WTC11 (cell line): Measurements from ENCODE around the gene PLPPR5. TPM values are rescaled to one million over a fixed set of nuclear protein-coding genes. Genes with fewer than 3 reads are reported as not detected.

Experiments
- ATAC-seq: fragments of 200-7000 bp; cut with Tn5 transposase; 2 replicates; pipeline ENCODE4 v1.10.0; 2021; ENCODE audit warnings: mild to moderate bottlenecking, moderate library complexity
- CTCF ChIA-PET: fragments of 300-600 bp; sonication (Branson Sonifier 250); formaldehyde crosslinking; loops from one replicate; lab custom pipeline; 2021; ENCODE audit warnings: antibody characterized with exemption; lab: Charles Lee
- POLR2A ChIA-PET: fragments of 350-600 bp; sonication (Branson Sonifier 250); formaldehyde crosslinking; loops from one replicate; lab custom pipeline; 2021; ENCODE audit warnings: antibody characterized with exemption; lab: Charles Lee
- DNase-seq: peaks from one replicate; pipeline ENCODE4 v3.0.0; 2021; ENCODE audit warnings: low spot score
- H3K27ac Mint-ChIP-seq: 2 replicates; pipeline ENCODE4 v1.8.0; 2021; ENCODE audit warnings: mixed read lengths
- H3K27me3 Mint-ChIP-seq: 2 replicates; pipeline ENCODE4 v1.8.0; 2021; ENCODE audit warnings: low read depth, mild to moderate bottlenecking, moderate library complexity, mixed read lengths
- H3K36me3 Mint-ChIP-seq: 2 replicates; pipeline ENCODE4 v1.8.0; 2021; ENCODE audit warnings: mixed read lengths
- H3K4me1 Mint-ChIP-seq: 2 replicates; pipeline ENCODE4 v1.8.0; 2022; ENCODE audit warnings: mixed read lengths
- H3K4me3 Mint-ChIP-seq: 2 replicates; pipeline ENCODE4 v1.8.0; 2021; ENCODE audit warnings: mild to moderate bottlenecking, moderate library complexity, mixed read lengths
- H3K9me3 Mint-ChIP-seq: 2 replicates; pipeline ENCODE4 v1.8.0; 2021; ENCODE audit warnings: mixed read lengths
- ATF3 ChIP-seq: sonication (generic); formaldehyde crosslinking; conservative IDR thresholded peaks from 2 replicates; pipeline ENCODE4 v1.8.1; 2022; ENCODE audit warnings: mild to moderate bottlenecking, missing genetic modification reagents
- ELF4 ChIP-seq: sonication (generic); formaldehyde crosslinking; IDR thresholded peaks from 2 replicates; pipeline ENCODE4 v1.8.1; 2022; ENCODE audit warnings: low read depth, mild to moderate bottlenecking, moderate library complexity, missing genetic modification reagents
- ESRRA ChIP-seq: sonication (generic); formaldehyde crosslinking; IDR thresholded peaks from 2 replicates; pipeline ENCODE4 v1.8.1; 2022; ENCODE audit warnings: mild to moderate bottlenecking, missing genetic modification reagents, borderline replicate concordance
- FOXP4 ChIP-seq: sonication (generic); formaldehyde crosslinking; IDR thresholded peaks from 2 replicates; pipeline ENCODE4 v1.8.0; 2022; ENCODE audit warnings: mild to moderate bottlenecking, missing genetic modification reagents
- HMGA2 ChIP-seq: fragments of 250-450 bp; sonication (Bioruptor Pico); IDR thresholded peaks from 2 replicates; pipeline ENCODE4 v1.4.0; 2021; ENCODE audit warnings: mild to moderate bottlenecking, moderate library complexity
- IRF2 ChIP-seq: sonication (generic); formaldehyde crosslinking; IDR thresholded peaks from 2 replicates; pipeline ENCODE4 v1.8.0; 2022; ENCODE audit warnings: low read depth, missing genetic modification reagents, borderline replicate concordance
- NFATC4 ChIP-seq: fragments of 250-450 bp; sonication (Bioruptor Pico); IDR thresholded peaks from 2 replicates; pipeline ENCODE4 v1.9.0; 2021; ENCODE audit warnings: mild to moderate bottlenecking
- NFE2L1 ChIP-seq: sonication (generic); formaldehyde crosslinking; IDR thresholded peaks from 2 replicates; pipeline ENCODE4 v1.8.1; 2023; ENCODE audit warnings: missing genetic modification reagents
- NFYB ChIP-seq: sonication (generic); formaldehyde crosslinking; conservative IDR thresholded peaks from 2 replicates; pipeline ENCODE4 v1.8.0; 2022; ENCODE audit warnings: low read depth, missing genetic modification reagents
- STAT6 ChIP-seq: sonication (generic); formaldehyde crosslinking; conservative IDR thresholded peaks from 2 replicates; pipeline ENCODE4 v1.8.1; 2023; ENCODE audit warnings: mild to moderate bottlenecking, low read depth, missing genetic modification reagents, moderate library complexity
- TCF7 ChIP-seq: sonication (generic); formaldehyde crosslinking; IDR thresholded peaks from 2 replicates; pipeline ENCODE4 v1.8.0; 2022; ENCODE audit warnings: mild to moderate bottlenecking, low read depth, missing genetic modification reagents, moderate library complexity
- TEAD4 ChIP-seq: sonication (generic); formaldehyde crosslinking; IDR thresholded peaks from 2 replicates; pipeline ENCODE4 v1.8.0; 2022; ENCODE audit warnings: mild to moderate bottlenecking, missing genetic modification reagents
- USF1 ChIP-seq: sonication (generic); formaldehyde crosslinking; IDR thresholded peaks from 2 replicates; pipeline ENCODE4 v1.8.0; 2022; ENCODE audit warnings: mild to moderate bottlenecking, missing genetic modification reagents
- ZBTB43 ChIP-seq: sonication (generic); formaldehyde crosslinking; IDR thresholded peaks from 2 replicates; pipeline ENCODE4 v1.8.1; 2023; ENCODE audit warnings: mild to moderate bottlenecking, missing genetic modification reagents
- ZNF281 ChIP-seq: sonication (generic); formaldehyde crosslinking; IDR thresholded peaks from 2 replicates; pipeline ENCODE4 v1.8.0; 2023; ENCODE audit warnings: mild to moderate bottlenecking, missing genetic modification reagents
- ZNF416 ChIP-seq: fragments of 250-450 bp; sonication (Bioruptor Pico); IDR thresholded peaks from 2 replicates; pipeline ENCODE4 v1.9.0; 2021; ENCODE audit warnings: mild to moderate bottlenecking, inconsistent platforms
- ZNF512 ChIP-seq: sonication (generic); formaldehyde crosslinking; IDR thresholded peaks from 2 replicates; pipeline ENCODE4 v1.8.1; 2022; ENCODE audit warnings: missing genetic modification reagents, borderline replicate concordance
- ZNF532 ChIP-seq: fragments of 250-450 bp; sonication (Bioruptor Pico); IDR thresholded peaks from 2 replicates; pipeline ENCODE4 v1.9.0; 2021; ENCODE audit warnings: mild to moderate bottlenecking, borderline replicate concordance
- total RNA-seq: library from RNA; stranded (reverse); gene quantifications from 3 replicates; pipeline ENCODE4 v1.2.3, GENCODE V29; 2021

The PLPPR5 gene
- total RNA-seq, 1 experiment from 2014 or later: 1.6 TPM

- TF ChIP-seq ELF4 (CRISPR knock-in tag) (no peak), ESRRA (CRISPR knock-in tag) (no peak), ZNF512 (no peak), USF1 (CRISPR knock-in tag) (no peak), HMGA2 (CRISPR knock-in tag) (no peak)
Measured at GRCh38 chr1:98884864-98885263, 119.8 kb downstream of the PLPPR5 start (continued).

GRCh38 chr1:98881901-98882300 is 122.8 kb downstream of the PLPPR5 start:
- no peak overlapping the region for H3K4me3 Mint-ChIP-seq
- DNase-seq: no peak
- POLR2A ChIA-PET: no interaction called here
- H3K36me3 Mint-ChIP-seq: peaks cover 15% of the 10 kb centered on the region
- no peak for ATAC-seq
- CTCF ChIA-PET: no interaction called here
- H3K9me3 Mint-ChIP-seq: peaks cover 27% of the 10 kb centered on the region
- no peaks in the 10 kb centered on the region for H3K27me3 Mint-ChIP-seq
- no peak overlapping the region for H3K27ac Mint-ChIP-seq
- peaks cover 3% of the 10 kb centered on the region; the same call in 1 of the 2 replicates for H3K4me1 Mint-ChIP-seq
- TF ChIP-seq ZBTB43 (CRISPR knock-in tag) (no peak), TCF7 (CRISPR knock-in tag) (no peak), NFE2L1 (CRISPR knock-in tag) (no peak), IRF2 (CRISPR knock-in tag) (no peak), NFATC4 (no peak), ZNF532 (CRISPR knock-in tag) (no peak), ZNF281 (CRISPR knock-in tag) (no peak), ZNF416 (CRISPR knock-in tag) (no peak), ZNF512 (no peak), ELF4 (CRISPR knock-in tag) (no peak), STAT6 (no peak), FOXP4 (CRISPR knock-in tag) (no peak), ATF3 (CRISPR knock-in tag) (no peak), TEAD4 (CRISPR knock-in tag) (no peak), NFYB (CRISPR knock-in tag) (no peak)
